Uterus (tissue), 2 donors: ENCODE measurements around the gene TNS1.

Source experiments
- POLR2A ChIP-seq, 2 donors: fragments of 450-650 bp; IDR thresholded peaks; one replicate each; pipeline ENCODE4 v1.6.1; 2016; ENCODE audit warnings: antibody characterized with exemption in 2 of 2, mild to moderate bottlenecking in 1 of 2, moderate library complexity in 1 of 2
- TF ChIP-seq, protein P1 (sequence below), 4 experiments: fragments of 200-600 bp in 2 of 4; fragments of 450-650 bp in 2 of 4; sonication (generic) in 2 of 4; IDR thresholded peaks; one replicate each; pipeline ENCODE4 v1.5.1; 2016 to 2019; ENCODE audit warnings: antibody characterized with exemption in 4 of 4, mild to moderate bottlenecking in 2 of 4, moderate library complexity in 1 of 4

DNA sequence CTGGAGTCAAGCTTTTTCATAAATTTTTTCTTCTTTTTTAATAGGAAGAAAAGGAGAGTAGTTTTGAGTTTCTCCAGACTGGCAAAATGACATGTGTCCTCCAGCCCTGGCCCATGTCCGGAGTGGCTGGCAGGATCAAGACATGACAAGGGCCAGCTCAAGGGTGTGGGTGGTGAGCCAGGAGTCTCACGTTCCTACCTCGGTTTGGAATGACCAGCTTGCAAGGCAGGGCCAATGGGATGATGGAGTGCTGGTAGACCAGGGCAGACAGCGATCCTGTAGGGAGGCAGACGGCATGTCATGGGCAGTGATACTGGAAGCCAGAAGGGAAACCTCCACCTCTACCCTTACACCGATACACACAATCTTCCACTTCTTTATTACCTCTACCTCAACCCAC, 190.6 kb downstream of the TNS1 start:
- TF ChIP-seq, protein P1, sequence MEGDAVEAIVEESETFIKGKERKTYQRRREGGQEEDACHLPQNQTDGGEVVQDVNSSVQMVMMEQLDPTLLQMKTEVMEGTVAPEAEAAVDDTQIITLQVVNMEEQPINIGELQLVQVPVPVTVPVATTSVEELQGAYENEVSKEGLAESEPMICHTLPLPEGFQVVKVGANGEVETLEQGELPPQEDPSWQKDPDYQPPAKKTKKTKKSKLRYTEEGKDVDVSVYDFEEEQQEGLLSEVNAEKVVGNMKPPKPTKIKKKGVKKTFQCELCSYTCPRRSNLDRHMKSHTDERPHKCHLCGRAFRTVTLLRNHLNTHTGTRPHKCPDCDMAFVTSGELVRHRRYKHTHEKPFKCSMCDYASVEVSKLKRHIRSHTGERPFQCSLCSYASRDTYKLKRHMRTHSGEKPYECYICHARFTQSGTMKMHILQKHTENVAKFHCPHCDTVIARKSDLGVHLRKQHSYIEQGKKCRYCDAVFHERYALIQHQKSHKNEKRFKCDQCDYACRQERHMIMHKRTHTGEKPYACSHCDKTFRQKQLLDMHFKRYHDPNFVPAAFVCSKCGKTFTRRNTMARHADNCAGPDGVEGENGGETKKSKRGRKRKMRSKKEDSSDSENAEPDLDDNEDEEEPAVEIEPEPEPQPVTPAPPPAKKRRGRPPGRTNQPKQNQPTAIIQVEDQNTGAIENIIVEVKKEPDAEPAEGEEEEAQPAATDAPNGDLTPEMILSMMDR (IDR thresholded peaks at IDR 0.05) = no peak
- no peak for TF ChIP-seq POLR2A (IDR thresholded peaks at IDR 0.05)
